Islet of Langerhans (tissue), 1 donor: Measurements from ENCODE around the gene PTER.

Experiments
- FAIRE-seq: peaks from one replicate; lab custom pipeline; 2011; peaks lifted over from hg19 to GRCh38; lab: Jason Lieb, UNC

The PTER gene

DNA sequence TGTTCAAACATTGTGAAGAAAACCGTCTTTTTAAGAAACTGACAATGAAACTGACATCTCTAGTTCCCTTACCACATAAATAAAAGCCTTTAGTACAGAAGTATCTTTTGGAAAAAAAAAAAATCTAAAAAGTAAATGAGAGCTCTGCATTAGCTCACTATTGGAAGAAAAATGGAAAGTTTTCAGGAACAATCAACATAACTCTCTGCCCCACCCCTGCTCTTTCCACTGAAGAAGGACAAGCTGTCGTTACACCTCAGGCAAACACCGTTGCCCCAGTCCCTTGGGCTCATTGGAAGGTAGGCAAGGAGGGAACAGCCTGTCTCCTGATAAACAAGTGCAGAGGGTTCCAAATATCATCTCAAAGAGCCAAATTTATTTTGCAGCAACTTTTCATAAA is 107.3 kb downstream of the PTER start:
- no peak for FAIRE-seq

DNA sequence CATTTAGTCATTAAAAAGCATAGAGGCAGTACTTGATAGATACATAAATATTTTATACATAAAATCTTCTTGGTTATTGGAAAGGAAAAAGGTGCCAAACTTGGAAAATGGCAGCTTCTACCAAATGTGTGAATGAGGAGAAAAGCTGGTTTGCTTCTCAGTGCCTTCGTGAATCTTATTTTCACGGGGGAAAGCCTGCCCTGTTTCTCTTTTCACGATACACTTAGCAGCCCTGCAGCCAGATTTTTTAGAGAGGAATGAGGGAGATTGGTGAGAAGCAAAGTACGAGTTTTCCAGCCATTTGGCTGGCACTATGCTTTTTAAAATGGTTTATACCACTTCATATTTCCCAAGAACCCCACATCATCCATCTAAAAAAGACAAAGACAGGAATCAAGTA is 107.8 kb downstream of the PTER start:
- FAIRE-seq: no peak

- no peak for FAIRE-seq
Measured at GRCh38 chr10:16545116-16545736, 108.4 kb downstream of the PTER start.

GRCh38 chr10:16547973-16548372 is 111.2 kb downstream of the PTER start:
- FAIRE-seq: no peak

- no peak for FAIRE-seq
Measured at GRCh38 chr10:16559236-16559773, 122.5 kb downstream of the PTER start.

GRCh38 chr10:16562891-16563290 is 126.1 kb downstream of the PTER start:
- no peak for FAIRE-seq
